22Rv1 (cell line): Measurements from ENCODE around the gene PGM5.
"Not testable (repeated sequence)": the region's sequence is repeated elsewhere in the genome, so short reads cannot be mapped to it uniquely, and the experiment has no call there.

ENCODE experiments used
- ZFX ChIP-seq: fragments of 450-650 bp; IDR thresholded peaks from 2 replicates; pipeline ENCODE4 v1.6.1; 2017; ENCODE audit warnings: antibody characterized with exemption, borderline replicate concordance
- TF ChIP-seq, protein P1 (sequence below): fragments of 450-650 bp; IDR thresholded peaks from 2 replicates; pipeline ENCODE4 v1.5.1; 2017; ENCODE audit warnings: mild to moderate bottlenecking

DNA sequence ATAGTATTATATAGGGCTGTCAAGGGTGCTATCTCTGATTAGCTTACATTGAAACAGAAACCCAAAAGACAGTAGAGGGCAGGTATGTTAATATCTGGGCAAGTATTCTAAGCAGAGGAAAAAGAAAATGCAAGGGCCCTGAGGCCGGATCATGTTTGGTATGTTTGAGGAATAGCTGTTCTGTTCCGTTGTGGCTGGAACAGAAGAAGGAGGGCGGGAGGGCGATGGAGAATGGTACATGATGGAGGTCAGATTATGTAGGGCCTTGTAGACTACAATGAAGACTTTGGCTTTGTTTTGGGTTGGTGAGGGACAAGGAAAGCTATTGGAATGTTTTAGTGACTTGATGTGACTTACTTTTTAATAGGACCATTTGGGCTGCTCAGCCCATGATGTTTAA lies 19.4 kb downstream of the PGM5 start:
- TF ChIP-seq, protein P1, sequence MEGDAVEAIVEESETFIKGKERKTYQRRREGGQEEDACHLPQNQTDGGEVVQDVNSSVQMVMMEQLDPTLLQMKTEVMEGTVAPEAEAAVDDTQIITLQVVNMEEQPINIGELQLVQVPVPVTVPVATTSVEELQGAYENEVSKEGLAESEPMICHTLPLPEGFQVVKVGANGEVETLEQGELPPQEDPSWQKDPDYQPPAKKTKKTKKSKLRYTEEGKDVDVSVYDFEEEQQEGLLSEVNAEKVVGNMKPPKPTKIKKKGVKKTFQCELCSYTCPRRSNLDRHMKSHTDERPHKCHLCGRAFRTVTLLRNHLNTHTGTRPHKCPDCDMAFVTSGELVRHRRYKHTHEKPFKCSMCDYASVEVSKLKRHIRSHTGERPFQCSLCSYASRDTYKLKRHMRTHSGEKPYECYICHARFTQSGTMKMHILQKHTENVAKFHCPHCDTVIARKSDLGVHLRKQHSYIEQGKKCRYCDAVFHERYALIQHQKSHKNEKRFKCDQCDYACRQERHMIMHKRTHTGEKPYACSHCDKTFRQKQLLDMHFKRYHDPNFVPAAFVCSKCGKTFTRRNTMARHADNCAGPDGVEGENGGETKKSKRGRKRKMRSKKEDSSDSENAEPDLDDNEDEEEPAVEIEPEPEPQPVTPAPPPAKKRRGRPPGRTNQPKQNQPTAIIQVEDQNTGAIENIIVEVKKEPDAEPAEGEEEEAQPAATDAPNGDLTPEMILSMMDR: not testable (repeated sequence)
- not testable (repeated sequence) for TF ChIP-seq ZFX
